Measurements from ENCODE around the gene LOXHD1. TPM values are rescaled to one million over a fixed set of nuclear protein-coding genes. Genes with fewer than 3 reads are reported as not detected.

LOXHD1 gene
- total and polyA plus RNA-seq, 10 of the 15 experiments (the other 5 are each of a cell fraction or from before 2014, with no cell fraction given), result not detected

- H3K4me3 ChIP-seq, result no peak overlapping the region
Observed at GRCh38 chr18:46679846-46680598, 23.0 kb upstream of the LOXHD1 start.

More at GRCh38 chr18:46679846-46680598, 23.0 kb upstream of the LOXHD1 start:
- CTCF ChIA-PET, result no interaction called here
- BruUV-seq (replicated peaks), result no TSS peak
- H3K4me2 ChIP-seq (ENCODE audit: control insufficient read depth, insufficient read depth), result no peak overlapping the region
- H3K27me3 ChIP-seq (replicated peaks in 1 of 2; ENCODE audit: control insufficient read depth in 2 of 2, insufficient read depth in 2 of 2, low read length in 1 of 2), result no peaks in the 10 kb centered on the region
- DNase-seq (ENCODE audit: low read depth, low spot score), result no peak
- H3K27ac ChIP-seq (ENCODE audit: control insufficient read depth, insufficient read depth), result no peak overlapping the region
- in situ Hi-C loops (cut with MboI) (no loop called here), intact Hi-C loops (cut with micrococcal nuclease; ENCODE audit: unreplicated experiment) (no loop called here)
- RAD21 ChIA-PET (ENCODE audit: unreplicated experiment), result no interaction called here
- H2AFZ ChIP-seq (ENCODE audit: control insufficient read depth, low read depth, low read length), result no peak overlapping the region
- H3K79me2 ChIP-seq (ENCODE audit: control insufficient read depth, insufficient read depth, low read length), result no peaks in the 10 kb centered on the region
- H3K9me3 ChIP-seq (replicated peaks; ENCODE audit: control insufficient read depth, insufficient read depth, low read length), result no peaks in the 10 kb centered on the region
- H3K9ac ChIP-seq (ENCODE audit: control insufficient read depth, insufficient read depth, low read length), result no peak overlapping the region
- POLR2A ChIA-PET, result no interaction called here
- H4K20me1 ChIP-seq (ENCODE audit: control insufficient read depth, insufficient read depth), result no peaks in the 10 kb centered on the region; the same call in 1 of the 2 replicates
- 85% methylated on average over 51 of the region's 52 CpGs for WGBS (ENCODE audit: insufficient coverage, insufficient replicate concordance, low lambda C conversion rate, missing lambda C conversion rate)
- no peaks in the 10 kb centered on the region for H3K4me1 ChIP-seq (ENCODE audit: control insufficient read depth, insufficient read depth, low read length)
- TF ChIP-seq ZZZ3 (IDR thresholded peaks at IDR 0.05; ENCODE audit: control insufficient read depth, insufficient read length, low read depth), result no peak
- TF ChIP-seq, protein P1, sequence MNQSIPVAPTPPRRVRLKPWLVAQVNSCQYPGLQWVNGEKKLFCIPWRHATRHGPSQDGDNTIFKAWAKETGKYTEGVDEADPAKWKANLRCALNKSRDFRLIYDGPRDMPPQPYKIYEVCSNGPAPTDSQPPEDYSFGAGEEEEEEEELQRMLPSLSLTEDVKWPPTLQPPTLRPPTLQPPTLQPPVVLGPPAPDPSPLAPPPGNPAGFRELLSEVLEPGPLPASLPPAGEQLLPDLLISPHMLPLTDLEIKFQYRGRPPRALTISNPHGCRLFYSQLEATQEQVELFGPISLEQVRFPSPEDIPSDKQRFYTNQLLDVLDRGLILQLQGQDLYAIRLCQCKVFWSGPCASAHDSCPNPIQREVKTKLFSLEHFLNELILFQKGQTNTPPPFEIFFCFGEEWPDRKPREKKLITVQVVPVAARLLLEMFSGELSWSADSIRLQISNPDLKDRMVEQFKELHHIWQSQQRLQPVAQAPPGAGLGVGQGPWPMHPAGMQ (IDR thresholded peaks at IDR 0.05; ENCODE audit: borderline replicate concordance), result no peak
- TF ChIP-seq CHD2 (IDR thresholded peaks at IDR 0.05; ENCODE audit: borderline replicate concordance, low read depth, low read length), result no peak
- no peak for TF ChIP-seq KAT2A (conservative IDR thresholded peaks at IDR 0.05; ENCODE audit: control insufficient read depth, low read depth, low read length)
- TF ChIP-seq BACH1 (IDR thresholded peaks at IDR 0.05; ENCODE audit: borderline replicate concordance), result no peak
- no peak for TF ChIP-seq STAT1 (conservative IDR thresholded peaks at IDR 0.05)
- TF ChIP-seq HDAC2 (IDR thresholded peaks at IDR 0.05), result no peak
- TF ChIP-seq EZH2 (IDR thresholded peaks at IDR 0.05; ENCODE audit: borderline replicate concordance, control insufficient read depth, low read depth, low read length), result no peak
- no peak for TF ChIP-seq NR2C1 (IDR thresholded peaks at IDR 0.05)
- TF ChIP-seq SMC3 (IDR thresholded peaks at IDR 0.05; ENCODE audit: borderline replicate concordance, low read length), result no peak
- no peak for TF ChIP-seq REST (IDR thresholded peaks at IDR 0.05; ENCODE audit: low read depth, low read length)
- TF ChIP-seq, protein P2, sequence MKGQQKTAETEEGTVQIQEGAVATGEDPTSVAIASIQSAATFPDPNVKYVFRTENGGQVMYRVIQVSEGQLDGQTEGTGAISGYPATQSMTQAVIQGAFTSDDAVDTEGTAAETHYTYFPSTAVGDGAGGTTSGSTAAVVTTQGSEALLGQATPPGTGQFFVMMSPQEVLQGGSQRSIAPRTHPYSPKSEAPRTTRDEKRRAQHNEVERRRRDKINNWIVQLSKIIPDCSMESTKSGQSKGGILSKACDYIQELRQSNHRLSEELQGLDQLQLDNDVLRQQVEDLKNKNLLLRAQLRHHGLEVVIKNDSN (IDR thresholded peaks at IDR 0.05; ENCODE audit: borderline replicate concordance, extremely low read length, insufficient read depth, low read depth, low read length), result no peak
- no peak for ATAC-seq
- FAIRE-seq, result no peak
- SMC1A ChIA-PET (ENCODE audit: uncharacterized antibody, unreplicated experiment), result no interaction called here
- H3K36me3 ChIP-seq (ENCODE audit: control insufficient read depth in 2 of 2, insufficient read depth in 2 of 2, low read length in 1 of 2), result no peaks in the 10 kb centered on the region

All from GM12878 (cell line).